NOMO-1 (cell line): ENCODE results near the gene ACTN3.
"Not testable (repeated sequence)": the region's sequence is repeated elsewhere in the genome, so short reads cannot be mapped to it uniquely, and the experiment has no call there.

Experiments used
- DNase-seq, 2 experiments: peaks; one replicate each; lab custom pipeline; 2025; ENCODE audit not compliant: unreplicated experiment in 2 of 2; lab: John Stamatoyannopoulos, UW

ACTN3 gene

GRCh38 chr11:66543263-66544107, 3.2 kb upstream of the ACTN3 start:
- DNase-seq = no peak

- DNase-seq = not testable (repeated sequence)
These were observed 1.8 kb upstream of the ACTN3 start for GRCh38 chr11:66544952-66545351.

- peak; percentile 97 to 98 for DNase-seq
These were observed 869 bp upstream of the ACTN3 start, which contains the start of gene ZDHHC24 for GRCh38 chr11:66545701-66546367. TSS of gene ZDHHC24 (minus strand) at chr11:66546048. CDS start at chr11:66546003, 45 bp downstream.

GRCh38 chr11:66546966-66547661, 411 bp downstream of the ACTN3 start:
- no peak for DNase-seq

GRCh38 chr11:66547662-66548009, 933 bp downstream of the ACTN3 start:
- DNase-seq = no peak

GRCh38 chr11:66548041-66548440, 1.3 kb downstream of the ACTN3 start:
- DNase-seq = no peak

GRCh38 chr11:66548774-66549630, 2.3 kb downstream of the ACTN3 start:
- DNase-seq = no peak

- DNase-seq = no peak
These were observed 3.0 kb downstream of the ACTN3 start for GRCh38 chr11:66549696-66550095.

GRCh38 chr11:66550887-66551286, 4.2 kb downstream of the ACTN3 start:
- DNase-seq = no peak

- no peak for DNase-seq
These were observed 7.9 kb downstream of the ACTN3 start for GRCh38 chr11:66554602-66555001.

- DNase-seq = no peak
These were observed 8.7 kb downstream of the ACTN3 start for GRCh38 chr11:66555416-66555815.

GRCh38 chr11:66556086-66556485, 9.4 kb downstream of the ACTN3 start:
- DNase-seq = no peak

GRCh38 chr11:66557733-66558326, 11.1 kb downstream of the ACTN3 start:
- no peak for DNase-seq

- DNase-seq = no peak
These were observed 12.6 kb downstream of the ACTN3 start for GRCh38 chr11:66559142-66559865.

GRCh38 chr11:66559866-66560676, 13.4 kb downstream of the ACTN3 start:
- DNase-seq = no peak

GRCh38 chr11:66561178-66561974, 14.7 kb downstream of the ACTN3 start:
- DNase-seq = no peak

GRCh38 chr11:66561975-66562248, 15.2 kb downstream of the ACTN3 start:
- no peak for DNase-seq

- DNase-seq = no peak
These were observed 15.6 kb downstream of the ACTN3 start for GRCh38 chr11:66562275-66562674.
